ENCODE measurements around the gene HOXB13. TPM values are rescaled to one million over a fixed set of nuclear protein-coding genes. Genes with fewer than 3 reads are reported as not detected.

Gene HOXB13
- total RNA-seq, 2 donors from 2014 or later: not detected

GRCh38 chr17:48770954-48771353, 42.4 kb upstream of the HOXB13 start:
- Mint-ChIP-seq H3K36me3 (ENCODE audit: low read depth) (no peaks in the 10 kb centered on the region), H3K27me3 (ENCODE audit: insufficient read depth) (peaks cover 79% of the 10 kb centered on the region), H3K9me3 (peaks cover 2% of the 10 kb centered on the region), H3K27ac (no peak overlapping the region), H3K4me1 (peaks cover 4% of the 10 kb centered on the region), H3K4me3 (no peak overlapping the region)
- H3K27me3 ChIP-seq (ENCODE audit: control insufficient read depth, insufficient read depth, low read length, poor library complexity, severe bottlenecking): peaks cover 60% of the 10 kb centered on the region
- no peak overlapping the region for H3K27ac ChIP-seq (ENCODE audit: low read depth, low read length)
- no peak overlapping the region for H3K4me3 ChIP-seq (ENCODE audit: low read length)
- whole genome bisulfite sequencing, 2 experiments (ENCODE audit: insufficient coverage in 1 of 2, insufficient read length in 1 of 2): 84 to 93% methylated on average over 3 of the region's 3 CpGs
- H3K9ac ChIP-seq (ENCODE audit: extremely low read depth, low read length, poor library complexity, severe bottlenecking): no peak overlapping the region
- H3K9me3 ChIP-seq (ENCODE audit: control insufficient read depth, low read length): no peaks in the 10 kb centered on the region
- no peaks in the 10 kb centered on the region for H3K4me1 ChIP-seq (ENCODE audit: control insufficient read depth, insufficient read depth, low read length)
- H3K36me3 ChIP-seq (ENCODE audit: control insufficient read depth, insufficient read depth, low read length): no peaks in the 10 kb centered on the region
- no peak for TF ChIP-seq CTCF (conservative IDR thresholded peaks at IDR 0.05)
- DNase-seq: peak; percentile 30

DNA sequence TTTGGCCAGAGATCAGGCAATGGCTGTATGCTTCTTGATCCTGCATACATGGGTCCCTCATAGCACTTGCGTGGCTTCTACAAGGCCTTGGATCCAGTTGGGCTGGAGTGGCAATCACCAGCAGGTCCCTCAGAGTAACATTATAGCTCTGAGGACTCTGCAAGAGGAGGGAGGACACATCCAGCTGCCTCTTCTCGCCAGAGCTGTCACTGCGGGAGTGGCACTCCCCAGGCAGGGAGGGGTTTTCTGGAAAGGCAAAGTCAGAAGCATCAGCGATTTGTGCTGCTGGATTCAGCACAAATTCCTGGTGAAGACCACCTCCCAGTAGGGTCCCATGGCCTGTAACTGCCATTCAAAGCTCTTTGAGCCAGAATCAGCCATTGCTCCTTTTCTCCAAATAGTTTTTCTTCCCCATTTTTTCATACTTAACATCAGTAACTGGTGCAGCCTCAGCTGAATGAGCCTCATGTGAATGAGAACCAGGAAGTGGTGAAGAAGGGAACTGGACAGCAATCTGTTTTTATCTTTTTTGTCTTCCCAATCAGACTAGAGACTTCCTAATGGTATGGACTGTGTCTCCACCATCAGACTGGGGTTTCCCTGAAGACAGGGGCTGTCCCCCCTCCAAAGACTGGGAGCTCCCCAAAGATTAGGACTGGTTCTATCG, 40.6 kb upstream of the HOXB13 start:
- Histone ChIP-seq H3K4me1 (ENCODE audit: control insufficient read depth, insufficient read depth, low read length) (no peaks in the 10 kb centered on the region), H3K9me3 (ENCODE audit: control insufficient read depth, low read length) (no peaks in the 10 kb centered on the region), H3K36me3 (ENCODE audit: control insufficient read depth, insufficient read depth, low read length) (no peaks in the 10 kb centered on the region), H3K27ac (ENCODE audit: low read depth, low read length) (no peak overlapping the region), H3K4me3 (ENCODE audit: low read length) (no peak overlapping the region), H3K9ac (ENCODE audit: extremely low read depth, low read length, poor library complexity, severe bottlenecking) (no peak overlapping the region), H3K27me3 (ENCODE audit: control insufficient read depth, insufficient read depth, low read length, poor library complexity, severe bottlenecking) (peaks cover 78% of the 10 kb centered on the region)
- Mint-ChIP-seq H3K4me1 (peaks cover 4% of the 10 kb centered on the region), H3K4me3 (no peak overlapping the region), H3K9me3 (no peaks in the 10 kb centered on the region), H3K36me3 (ENCODE audit: low read depth) (no peaks in the 10 kb centered on the region), H3K27me3 (ENCODE audit: insufficient read depth) (peaks cover 82% of the 10 kb centered on the region), H3K27ac (no peak overlapping the region)
- TF ChIP-seq CTCF (conservative IDR thresholded peaks at IDR 0.05): no peak
- WGBS, 2 experiments (ENCODE audit: insufficient coverage in 1 of 2, insufficient read length in 1 of 2): 85 to 87% methylated on average over 5 of the region's 5 CpGs
- DNase-seq: peak; percentile 30

- Mint-ChIP-seq H3K27me3 (ENCODE audit: insufficient read depth) (peaks cover 92% of the 10 kb centered on the region), H3K4me1 (peaks cover 4% of the 10 kb centered on the region), H3K9me3 (no peaks in the 10 kb centered on the region), H3K4me3 (no peak overlapping the region), H3K27ac (no peak overlapping the region), H3K36me3 (ENCODE audit: low read depth) (no peaks in the 10 kb centered on the region)
- Histone ChIP-seq H3K9ac (ENCODE audit: extremely low read depth, low read length, poor library complexity, severe bottlenecking) (no peak overlapping the region), H3K36me3 (ENCODE audit: control insufficient read depth, insufficient read depth, low read length) (no peaks in the 10 kb centered on the region), H3K4me1 (ENCODE audit: control insufficient read depth, insufficient read depth, low read length) (no peaks in the 10 kb centered on the region), H3K9me3 (ENCODE audit: control insufficient read depth, low read length) (no peaks in the 10 kb centered on the region), H3K4me3 (ENCODE audit: low read length) (no peak overlapping the region), H3K27me3 (ENCODE audit: control insufficient read depth, insufficient read depth, low read length, poor library complexity, severe bottlenecking) (peaks cover 90% of the 10 kb centered on the region), H3K27ac (ENCODE audit: low read depth, low read length) (no peak overlapping the region)
- DNase-seq: peak; percentile 61
- 81 to 97% methylated on average over 4 of the region's 4 CpGs for WGBS, 2 experiments (ENCODE audit: insufficient coverage in 1 of 2, insufficient read length in 1 of 2)
- peak; percentile 47 for TF ChIP-seq CTCF (conservative IDR thresholded peaks at IDR 0.05)
Measured at GRCh38 chr17:48767263-48767774, 38.8 kb upstream of the HOXB13 start.

Measured in endodermal cell (in vitro differentiated cells).